SK-N-SH (cell line): Measurements from ENCODE around the gene SLC35A5. TPM values are rescaled to one million over a fixed set of nuclear protein-coding genes. Genes with fewer than 3 reads are reported as not detected.
"Not testable (repeated sequence)": the region's sequence is repeated elsewhere in the genome, so short reads cannot be mapped to it uniquely, and the experiment has no call there.

Experiments
- CTCF ChIA-PET: fragments of 300-600, 350-600 bp; formaldehyde crosslinking; extraction: SDS; loops from one replicate; lab custom pipeline; 2021; lab: Yijun Ruan, JAX
- POLR2A ChIA-PET: fragments of 350-600 bp; sonication (Branson Sonifier 250); formaldehyde crosslinking; extraction: SDS; loops from one replicate; lab custom pipeline; 2020; ENCODE audit warnings: antibody characterized with exemption, inconsistent platforms; lab: Yijun Ruan, JAX
- DNase-seq: peaks from one replicate; pipeline ENCODE4 v3.0.0; 2012
- H2AFZ ChIP-seq: fragments of 200-600 bp; sonication (generic); 2 replicates; pipeline ENCODE4 v1.8.1; 2016; ENCODE audit warnings: antibody characterized with exemption, mild to moderate bottlenecking, low read depth
- H3F3A ChIP-seq: fragments of 200-600 bp; sonication (generic); replicated peaks from 2 replicates; pipeline ENCODE3; 2016; ENCODE audit warnings: antibody characterized with exemption, mild to moderate bottlenecking; ENCODE audit not compliant: insufficient read depth
- H3K27ac ChIP-seq, 2 experiments: fragments of 200-500 bp in 1 of 2; fragments of 200-600 bp in 1 of 2; sonication (Bioruptor generic) in 1 of 2; sonication (generic), shearing (Covaris generic) in 1 of 2; 2 replicates each; pipeline versions ENCODE4 v1.5.1 to v1.6.1; 2014 to 2016; ENCODE audit warnings: low read depth in 2 of 2, inconsistent platforms in 1 of 2, low read length in 1 of 2, mild to moderate bottlenecking in 1 of 2, mixed read lengths in 1 of 2
- H3K27me3 ChIP-seq: fragments of 200-600 bp; sonication (generic), shearing (Covaris generic); 2 replicates; pipeline ENCODE4 v1.6.1; 2016; ENCODE audit warnings: mixed run types; ENCODE audit not compliant: insufficient read depth
- H3K36me3 ChIP-seq, 2 experiments: fragments of 200-500 bp in 1 of 2; fragments of 200-600 bp in 1 of 2; sonication (Bioruptor generic) in 1 of 2; sonication (generic) in 1 of 2; replicated peaks in 1 of 2; 2 replicates each; pipeline versions ENCODE3 to v1.5.1; 2014 to 2016; ENCODE audit warnings: low read length in 1 of 2, mild to moderate bottlenecking in 1 of 2; ENCODE audit not compliant: insufficient read depth in 2 of 2, control insufficient read depth in 1 of 2
- H3K4me1 ChIP-seq, 2 experiments: fragments of 200-500 bp in 1 of 2; fragments of 200-600 bp in 1 of 2; sonication (Bioruptor generic) in 1 of 2; sonication (generic), shearing (Covaris generic) in 1 of 2; 2 replicates each; pipeline versions ENCODE4 v1.5.1 to v1.6.1; 2014 to 2016; ENCODE audit warnings: low read depth in 1 of 2, low read length in 1 of 2, mixed run types in 1 of 2; ENCODE audit not compliant: insufficient read depth in 2 of 2, control insufficient read depth in 1 of 2
- H3K4me2 ChIP-seq: fragments of 200-600 bp; sonication (generic), shearing (Covaris generic); 2 replicates; pipeline ENCODE4 v1.6.1; 2017; ENCODE audit warnings: mixed run types
- H3K4me3 ChIP-seq, 2 experiments: fragments of 200-500 bp in 1 of 2; fragments of 200-600 bp in 1 of 2; sonication (Bioruptor generic) in 1 of 2; sonication (generic), shearing (Covaris generic) in 1 of 2; 2 replicates each; pipeline versions ENCODE4 v1.5.1 to v1.8.1; 2014 to 2016; ENCODE audit warnings: low read depth in 2 of 2, inconsistent platforms in 1 of 2, low read length in 1 of 2, mild to moderate bottlenecking in 1 of 2, mixed read lengths in 1 of 2, moderate library complexity in 1 of 2
- H3K79me2 ChIP-seq: fragments of 200-600 bp; sonication (generic); 2 replicates; pipeline ENCODE4 v1.8.1; 2017; ENCODE audit warnings: mild to moderate bottlenecking; ENCODE audit not compliant: insufficient read depth
- H3K9ac ChIP-seq: fragments of 200-600 bp; sonication (generic); 2 replicates; pipeline ENCODE4 v1.6.1; 2017; ENCODE audit warnings: mixed run types
- H3K9me2 ChIP-seq: fragments of 200-600 bp; sonication (generic); 2 replicates; pipeline ENCODE4 v1.6.1; 2017; ENCODE audit warnings: mixed run types
- H3K9me3 ChIP-seq: fragments of 200-600 bp; sonication (generic); 2 replicates; pipeline ENCODE4 v1.6.1; 2017; ENCODE audit warnings: mixed run types, mild to moderate bottlenecking, moderate library complexity
- H4K20me1 ChIP-seq: fragments of 200-600 bp; sonication (generic); 2 replicates; pipeline ENCODE4 v1.6.1; 2017; ENCODE audit warnings: mild to moderate bottlenecking, mixed run types; ENCODE audit not compliant: insufficient read depth
- ELF1 ChIP-seq: IDR thresholded peaks from 2 replicates; pipeline ENCODE4 v1.4.0; 2012
- EZH2phosphoT487 ChIP-seq: fragments of 200-600 bp; sonication (generic); IDR thresholded peaks from 2 replicates; pipeline ENCODE4 v1.6.1; 2017; ENCODE audit warnings: low read depth, mixed run types, mild to moderate bottlenecking, antibody characterized with exemption, moderate library complexity, borderline replicate concordance
- FOSL2 ChIP-seq: IDR thresholded peaks from 2 replicates; pipeline ENCODE4 v1.4.0; 2012; ENCODE audit warnings: low read depth, mild to moderate bottlenecking, moderate library complexity, borderline replicate concordance
- FOXJ3 ChIP-seq: sonication (generic); formaldehyde crosslinking; IDR thresholded peaks from 2 replicates; pipeline ENCODE4 v1.5.1; 2020; ENCODE audit warnings: mild to moderate bottlenecking, missing genetic modification reagents
- GABPA ChIP-seq: IDR thresholded peaks from 2 replicates; pipeline ENCODE4 v1.4.0; 2012; ENCODE audit warnings: low read depth, mild to moderate bottlenecking
- GATA2 ChIP-seq: sonication (generic); formaldehyde crosslinking; IDR thresholded peaks from 2 replicates; pipeline ENCODE4 v1.5.0; 2020; ENCODE audit warnings: mild to moderate bottlenecking, missing genetic modification reagents
- MXI1 ChIP-seq: IDR thresholded peaks from 2 replicates; pipeline ENCODE4 v1.6.1; 2012; ENCODE audit warnings: mild to moderate bottlenecking, low read depth, low read length, improper control_type of control experiment
- NFIC ChIP-seq: IDR thresholded peaks from 2 replicates; pipeline ENCODE4 v1.4.0; 2012; ENCODE audit warnings: borderline replicate concordance
- NRF1 ChIP-seq: IDR thresholded peaks from 2 replicates; pipeline ENCODE4 v1.6.1; 2012; ENCODE audit warnings: low read depth, mild to moderate bottlenecking, low read length
- POLR2AphosphoS5 ChIP-seq: IDR thresholded peaks from 2 replicates; pipeline ENCODE4 v1.6.1; 2012; ENCODE audit warnings: low read depth, low read length
- RAD21 ChIP-seq: IDR thresholded peaks from 2 replicates; pipeline ENCODE4 v1.6.1; 2012; ENCODE audit warnings: mild to moderate bottlenecking, low read length
- SIN3A ChIP-seq: IDR thresholded peaks from 2 replicates; pipeline ENCODE4 v1.6.1; 2012; ENCODE audit warnings: low read depth, mild to moderate bottlenecking, low read length, moderate library complexity, borderline replicate concordance
- SMC3 ChIP-seq: IDR thresholded peaks from 2 replicates; pipeline ENCODE4 v1.6.1; 2012; ENCODE audit warnings: low read depth, low read length, improper control_type of control experiment
- TEAD4 ChIP-seq: IDR thresholded peaks from 2 replicates; pipeline ENCODE4 v1.4.0; 2012; ENCODE audit warnings: mild to moderate bottlenecking, borderline replicate concordance; ENCODE audit not compliant: insufficient read depth
- WGBS: methylation state at CpG from one replicate; pipeline ENCODE4 v1.1.6; 2017; ENCODE audit warnings: low lambda C conversion rate; 5-methylcytosine and 5-hydroxymethylcytosine counted together
- polyA plus RNA-seq, 3 experiments: library from polyadenylated mRNA; depleted of rRNA; stranded (reverse); fragments of >200 nt; gene quantifications; 2 replicates each; pipeline ENCODE4 v1.2.3, GENCODE V29; 2012
- TF ChIP-seq, protein P1 (sequence below): fragments of 200-600 bp; sonication (generic); IDR thresholded peaks from 2 replicates; pipeline ENCODE4 v1.6.1; 2017; ENCODE audit warnings: antibody characterized with exemption, mild to moderate bottlenecking, moderate library complexity
- TF ChIP-seq, protein P2 (sequence below): IDR thresholded peaks from 2 replicates; pipeline ENCODE4 v1.4.0; 2012; ENCODE audit warnings: low read depth
- TF ChIP-seq, protein P3 (sequence below): IDR thresholded peaks from 2 replicates; pipeline ENCODE4 v1.6.1; 2012; ENCODE audit warnings: mild to moderate bottlenecking, low read depth, low read length, moderate library complexity

Gene SLC35A5
- polyA plus RNA-seq, 1 of the 3 experiments (the other 2 are of a cell fraction): 16.0 TPM

DNA sequence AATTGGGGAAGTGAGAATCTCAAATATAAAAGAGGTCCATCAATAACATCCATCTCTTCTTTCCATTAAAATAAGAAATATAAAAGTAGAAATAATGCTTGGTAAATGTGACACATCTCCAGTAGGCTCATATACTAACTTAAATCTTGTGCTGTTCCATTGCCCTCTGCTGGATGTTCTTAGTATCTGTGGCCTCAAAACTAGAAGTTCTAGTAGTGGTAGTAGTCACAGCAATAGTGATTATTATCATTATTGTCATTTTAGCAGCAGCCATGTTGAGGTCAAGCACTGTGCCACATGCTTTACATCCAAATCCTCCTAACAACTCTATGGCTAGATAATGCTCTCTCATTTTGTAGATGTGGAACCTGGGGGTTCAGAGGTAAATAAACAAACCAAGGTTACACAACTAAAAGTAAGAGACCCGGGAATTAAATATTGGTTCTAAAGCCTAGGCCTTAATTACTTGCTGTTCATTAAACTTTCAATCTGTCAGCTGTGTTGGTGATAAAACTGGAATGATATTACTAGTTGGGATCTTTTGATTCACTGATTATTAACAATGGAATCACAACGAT lies 42.3 kb upstream of the SLC35A5 start:
- Histone ChIP-seq H2AFZ (no peak overlapping the region), H3K36me3 (no peaks in the 10 kb centered on the region), H3F3A (peaks cover 3% of the 10 kb centered on the region), H4K20me1 (no peaks in the 10 kb centered on the region), H3K79me2 (no peaks in the 10 kb centered on the region), H3K4me2 (no peak overlapping the region), H3K27me3 (no peaks in the 10 kb centered on the region), H3K4me1 (no peaks in the 10 kb centered on the region), H3K9me2 (no peaks in the 10 kb centered on the region), H3K9me3 (no peaks in the 10 kb centered on the region), H3K27ac (no peak overlapping the region), H3K9ac (no peak overlapping the region), H3K4me3 (no peak overlapping the region)
- ChIA-PET CTCF (interaction anchor here (0.7 to 7.3 kb wide), 24 partner anchors 12 to 424 kb away, joined by 3 to 89 read pairs (median 5); partner anchors contain the start of genes CD200, GCSAM and SLC9C1), POLR2A (no interaction called here)
- DNase-seq: peak; percentile 40
- 97% methylated on average over 2 of the region's 2 CpGs for WGBS
- no peak for TF ChIP-seq SIN3A
- no peak for TF ChIP-seq GATA2
- no peak for TF ChIP-seq ELF1
- TF ChIP-seq, protein P1, sequence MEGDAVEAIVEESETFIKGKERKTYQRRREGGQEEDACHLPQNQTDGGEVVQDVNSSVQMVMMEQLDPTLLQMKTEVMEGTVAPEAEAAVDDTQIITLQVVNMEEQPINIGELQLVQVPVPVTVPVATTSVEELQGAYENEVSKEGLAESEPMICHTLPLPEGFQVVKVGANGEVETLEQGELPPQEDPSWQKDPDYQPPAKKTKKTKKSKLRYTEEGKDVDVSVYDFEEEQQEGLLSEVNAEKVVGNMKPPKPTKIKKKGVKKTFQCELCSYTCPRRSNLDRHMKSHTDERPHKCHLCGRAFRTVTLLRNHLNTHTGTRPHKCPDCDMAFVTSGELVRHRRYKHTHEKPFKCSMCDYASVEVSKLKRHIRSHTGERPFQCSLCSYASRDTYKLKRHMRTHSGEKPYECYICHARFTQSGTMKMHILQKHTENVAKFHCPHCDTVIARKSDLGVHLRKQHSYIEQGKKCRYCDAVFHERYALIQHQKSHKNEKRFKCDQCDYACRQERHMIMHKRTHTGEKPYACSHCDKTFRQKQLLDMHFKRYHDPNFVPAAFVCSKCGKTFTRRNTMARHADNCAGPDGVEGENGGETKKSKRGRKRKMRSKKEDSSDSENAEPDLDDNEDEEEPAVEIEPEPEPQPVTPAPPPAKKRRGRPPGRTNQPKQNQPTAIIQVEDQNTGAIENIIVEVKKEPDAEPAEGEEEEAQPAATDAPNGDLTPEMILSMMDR: peak; percentile 83
- TF ChIP-seq RAD21: peak; percentile 84
- TF ChIP-seq SMC3: peak; percentile 91
- no peak for TF ChIP-seq NFIC

DNA sequence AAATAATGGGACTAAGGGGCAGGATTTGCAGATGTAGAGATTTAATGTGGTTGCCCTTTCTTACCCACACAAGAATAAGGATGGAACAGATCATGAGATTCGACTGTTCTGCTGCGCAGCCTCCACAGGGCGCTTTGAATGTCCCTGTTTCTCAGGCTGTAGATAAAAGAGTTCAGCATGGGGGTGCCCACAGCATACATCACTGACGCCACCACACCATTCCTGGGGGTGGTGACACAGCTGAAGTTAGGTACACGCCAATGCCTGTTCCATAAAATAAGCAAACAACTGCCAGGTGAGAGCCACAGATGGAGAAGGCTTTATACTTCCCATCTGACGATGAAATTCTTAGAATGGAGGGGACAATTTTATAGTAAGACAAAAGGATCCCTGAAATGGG lies 37.7 kb upstream of the SLC35A5 start:
- H3K27me3 ChIP-seq, H3K4me1 ChIP-seq, POLR2A ChIA-PET, H3K79me2 ChIP-seq, H2AFZ ChIP-seq, H3K9ac ChIP-seq, H3K9me3 ChIP-seq, H3K4me3 ChIP-seq, H3K9me2 ChIP-seq, H3K27ac ChIP-seq, DNase-seq, H3K4me2 ChIP-seq, H3F3A ChIP-seq, H4K20me1 ChIP-seq: not testable (repeated sequence)
- H3K36me3 ChIP-seq: peaks cover 6 to 15% of the 10 kb centered on the region in 2 experiments
- WGBS: 98% methylated on average over 6 of the region's 6 CpGs
- CTCF ChIA-PET: interaction anchor here (0.7 kb wide), 1 partner anchor 230 kb away, joined by 5 read pairs; the partner anchor contains the start of gene SLC9C1

DNA sequence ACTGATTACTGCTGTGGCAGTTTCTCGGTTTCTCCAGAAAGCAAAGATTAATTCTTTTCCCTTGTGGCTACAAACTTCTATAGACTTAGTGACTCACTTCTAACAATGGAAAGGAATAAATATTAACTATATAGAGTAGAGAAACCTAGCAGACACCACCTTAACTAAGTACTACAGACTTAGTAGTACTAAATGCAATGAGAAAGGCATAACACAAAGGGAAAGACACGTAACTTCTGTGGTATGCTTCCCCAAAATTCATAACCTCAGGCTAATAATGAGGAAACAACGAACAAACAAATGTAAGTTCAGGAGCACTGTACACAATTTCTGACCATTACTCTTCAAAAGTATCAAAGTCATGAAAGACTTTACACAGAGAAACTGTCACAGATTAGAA lies 31.3 kb upstream of the SLC35A5 start:
- H3K27ac ChIP-seq: no peak overlapping the region
- no peak for DNase-seq
- no peaks in the 10 kb centered on the region for H4K20me1 ChIP-seq
- peaks cover 4% of the 10 kb centered on the region for H3F3A ChIP-seq
- H3K27me3 ChIP-seq: no peaks in the 10 kb centered on the region
- H3K4me1 ChIP-seq: no peaks in the 10 kb centered on the region
- H3K4me3 ChIP-seq: no peak overlapping the region
- no peak overlapping the region for H3K9ac ChIP-seq
- H3K36me3 ChIP-seq: peaks cover 45 to 59% of the 10 kb centered on the region in 2 experiments
- no peaks in the 10 kb centered on the region for H3K9me2 ChIP-seq
- no peak overlapping the region for H2AFZ ChIP-seq
- no peak overlapping the region for H3K4me2 ChIP-seq
- H3K79me2 ChIP-seq: no peaks in the 10 kb centered on the region
- no peaks in the 10 kb centered on the region for H3K9me3 ChIP-seq
- POLR2A ChIA-PET: no interaction called here
- CTCF ChIA-PET: interaction anchor here (0.7 to 1.6 kb wide), 27 partner anchors 8 to 425 kb away, joined by 3 to 22 read pairs (median 4); partner anchors contain the start of genes ATG3, CD200, SLC35A5 and SLC9C1
- 67% methylated on average over 3 of the region's 3 CpGs for WGBS
- TF ChIP-seq, protein P2, sequence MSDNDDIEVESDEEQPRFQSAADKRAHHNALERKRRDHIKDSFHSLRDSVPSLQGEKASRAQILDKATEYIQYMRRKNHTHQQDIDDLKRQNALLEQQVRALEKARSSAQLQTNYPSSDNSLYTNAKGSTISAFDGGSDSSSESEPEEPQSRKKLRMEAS: no peak
- TF ChIP-seq GABPA: no peak
- no peak for TF ChIP-seq FOXJ3
- no peak for TF ChIP-seq TEAD4
- no peak for TF ChIP-seq GATA2
- no peak for TF ChIP-seq MXI1
- no peak for TF ChIP-seq FOSL2
- TF ChIP-seq EZH2phosphoT487: no peak
- TF ChIP-seq, protein P3, sequence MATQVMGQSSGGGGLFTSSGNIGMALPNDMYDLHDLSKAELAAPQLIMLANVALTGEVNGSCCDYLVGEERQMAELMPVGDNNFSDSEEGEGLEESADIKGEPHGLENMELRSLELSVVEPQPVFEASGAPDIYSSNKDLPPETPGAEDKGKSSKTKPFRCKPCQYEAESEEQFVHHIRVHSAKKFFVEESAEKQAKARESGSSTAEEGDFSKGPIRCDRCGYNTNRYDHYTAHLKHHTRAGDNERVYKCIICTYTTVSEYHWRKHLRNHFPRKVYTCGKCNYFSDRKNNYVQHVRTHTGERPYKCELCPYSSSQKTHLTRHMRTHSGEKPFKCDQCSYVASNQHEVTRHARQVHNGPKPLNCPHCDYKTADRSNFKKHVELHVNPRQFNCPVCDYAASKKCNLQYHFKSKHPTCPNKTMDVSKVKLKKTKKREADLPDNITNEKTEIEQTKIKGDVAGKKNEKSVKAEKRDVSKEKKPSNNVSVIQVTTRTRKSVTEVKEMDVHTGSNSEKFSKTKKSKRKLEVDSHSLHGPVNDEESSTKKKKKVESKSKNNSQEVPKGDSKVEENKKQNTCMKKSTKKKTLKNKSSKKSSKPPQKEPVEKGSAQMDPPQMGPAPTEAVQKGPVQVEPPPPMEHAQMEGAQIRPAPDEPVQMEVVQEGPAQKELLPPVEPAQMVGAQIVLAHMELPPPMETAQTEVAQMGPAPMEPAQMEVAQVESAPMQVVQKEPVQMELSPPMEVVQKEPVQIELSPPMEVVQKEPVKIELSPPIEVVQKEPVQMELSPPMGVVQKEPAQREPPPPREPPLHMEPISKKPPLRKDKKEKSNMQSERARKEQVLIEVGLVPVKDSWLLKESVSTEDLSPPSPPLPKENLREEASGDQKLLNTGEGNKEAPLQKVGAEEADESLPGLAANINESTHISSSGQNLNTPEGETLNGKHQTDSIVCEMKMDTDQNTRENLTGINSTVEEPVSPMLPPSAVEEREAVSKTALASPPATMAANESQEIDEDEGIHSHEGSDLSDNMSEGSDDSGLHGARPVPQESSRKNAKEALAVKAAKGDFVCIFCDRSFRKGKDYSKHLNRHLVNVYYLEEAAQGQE: no peak
- TF ChIP-seq POLR2AphosphoS5: no peak
- no peak for TF ChIP-seq NRF1
- no peak for TF ChIP-seq ELF1
